MCF 10A (cell line): Measurements from ENCODE around the gene MAPRE2. TPM values are rescaled to one million over a fixed set of nuclear protein-coding genes. Genes with fewer than 3 reads are reported as not detected.

ENCODE experiments used
- BruUV-seq: library from RNA; stranded (reverse); fragments of 400-500 nt; replicated peaks from 2 replicates; lab custom pipeline; 2021; lab: Mats Ljungman, UMichigan
- CTCF ChIA-PET: fragments of 300-600 bp; sonication (Branson Sonifier 250); formaldehyde crosslinking; extraction: SDS; loops from one replicate; lab custom pipeline; 2021; ENCODE audit warnings: antibody characterized with exemption, inconsistent platforms; lab: Yijun Ruan, JAX
- POLR2A ChIA-PET: fragments of 300-600, 350-650 bp; sonication (Branson Sonifier 250); formaldehyde crosslinking; extraction: SDS; loops from one replicate; lab custom pipeline; 2020; ENCODE audit warnings: antibody characterized with exemption, inconsistent platforms; lab: Yijun Ruan, JAX
- DNase-seq: peaks from one replicate; pipeline ENCODE4 v3.0.0-alpha.2; 2018; ENCODE audit not compliant: unreplicated experiment
- H3K27ac Mint-ChIP-seq: one replicate; pipeline ENCODE4 v1.8.0; 2022; ENCODE audit warnings: mild to moderate bottlenecking, low read depth, mixed read lengths; ENCODE audit not compliant: unreplicated experiment
- H3K27me3 Mint-ChIP-seq: one replicate; pipeline ENCODE4 v1.8.0; 2022; ENCODE audit warnings: mixed read lengths; ENCODE audit not compliant: insufficient read depth, unreplicated experiment
- H3K36me3 Mint-ChIP-seq: one replicate; pipeline ENCODE4 v1.8.0; 2022; ENCODE audit warnings: mild to moderate bottlenecking, moderate library complexity, mixed read lengths; ENCODE audit not compliant: insufficient read depth, unreplicated experiment
- H3K4me1 Mint-ChIP-seq: one replicate; pipeline ENCODE4 v1.8.0; 2022; ENCODE audit warnings: mixed read lengths; ENCODE audit not compliant: insufficient read depth, unreplicated experiment
- H3K4me3 Mint-ChIP-seq: one replicate; pipeline ENCODE4 v1.8.0; 2022; ENCODE audit warnings: mild to moderate bottlenecking, moderate library complexity, mixed read lengths; ENCODE audit not compliant: unreplicated experiment
- H3K9me3 Mint-ChIP-seq: one replicate; pipeline ENCODE4 v1.8.0; 2022; ENCODE audit warnings: mixed read lengths; ENCODE audit not compliant: unreplicated experiment
- CTCF ChIP-seq: fragments of 200-600 bp; IDR thresholded peaks from one replicate; pipeline ENCODE4 v1.8.0; 2022; ENCODE audit warnings: antibody characterized with exemption, mild to moderate bottlenecking; ENCODE audit not compliant: unreplicated experiment
- intact Hi-C: fragments of 100-400 bp; cut with micrococcal nuclease; formaldehyde crosslinking; loops from 2 replicates; pipeline ENCODE4 v1.14.1; 2022
- total RNA-seq: library from RNA; stranded (reverse); gene quantifications from 2 replicates; pipeline ENCODE4 v1.2.3, GENCODE V29; 2022

The MAPRE2 gene
- total RNA-seq, 1 experiment from 2014 or later, result 7.7 TPM

GRCh38 chr18:35042389-35043071 is 1.3 kb downstream of the MAPRE2 start:
- Mint-ChIP-seq H3K36me3 (no peaks in the 10 kb centered on the region), H3K27me3 (no peaks in the 10 kb centered on the region), H3K4me1 (peaks cover 7% of the 10 kb centered on the region), H3K4me3 (peak overlapping the region; percentile 90), H3K9me3 (no peaks in the 10 kb centered on the region), H3K27ac (no peak overlapping the region)
- TF ChIP-seq CTCF, result no peak
- intact Hi-C loops, result no loop called here
- no peak for DNase-seq
- ChIA-PET CTCF (interaction anchor here (0.5 to 1.0 kb wide), 4 partner anchors 26 to 1782 kb away, joined by 3 to 4 read pairs (median 3); no protein-coding TSS in a partner anchor), POLR2A (interaction anchor here (1.0 to 2.5 kb wide), 6 partner anchors 12 to 31 kb away, joined by 3 to 14 read pairs (median 8); no protein-coding TSS in a partner anchor)
- no TSS peak for BruUV-seq

- Mint-ChIP-seq H3K4me1 (peaks cover 7% of the 10 kb centered on the region), H3K4me3 (no peak overlapping the region), H3K27me3 (no peaks in the 10 kb centered on the region), H3K36me3 (no peaks in the 10 kb centered on the region), H3K9me3 (no peaks in the 10 kb centered on the region), H3K27ac (no peak overlapping the region)
- intact Hi-C loops, result no loop called here
- DNase-seq, result no peak
- TF ChIP-seq CTCF, result no peak
- BruUV-seq, result no TSS peak
- ChIA-PET CTCF (no interaction called here), POLR2A (interaction anchor here (1.0 to 1.6 kb wide), 2 partner anchors 25 to 31 kb away, joined by 3 to 7 read pairs; no protein-coding TSS in a partner anchor)
These were observed 2.0 kb downstream of the MAPRE2 start for GRCh38 chr18:35043207-35043606.

DNA sequence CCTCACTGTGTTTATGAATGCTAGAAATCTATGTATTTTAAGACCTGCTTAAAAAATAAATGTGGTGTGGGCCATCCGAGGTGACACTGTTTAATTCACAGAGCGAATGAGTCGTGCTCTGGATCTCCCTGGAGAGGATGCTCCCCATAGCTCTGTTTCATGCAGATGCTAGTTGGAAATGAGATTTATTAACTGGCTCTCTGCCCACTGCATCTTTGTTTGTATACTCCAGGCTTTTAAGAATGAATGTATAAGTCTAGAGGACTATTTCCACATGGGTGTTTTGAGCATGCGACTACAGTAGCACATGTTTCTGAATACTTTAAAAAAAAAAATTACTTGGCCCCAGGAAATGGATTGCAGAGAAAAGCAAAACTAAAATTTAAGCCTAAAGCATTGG is 3.9 kb downstream of the MAPRE2 start:
- Mint-ChIP-seq H3K4me1 (peaks cover 16% of the 10 kb centered on the region), H3K4me3 (no peak overlapping the region), H3K27me3 (no peaks in the 10 kb centered on the region), H3K27ac (no peak overlapping the region), H3K36me3 (no peaks in the 10 kb centered on the region), H3K9me3 (no peaks in the 10 kb centered on the region)
- BruUV-seq, result no TSS peak
- ChIA-PET POLR2A (interaction anchor here (0.6 to 1.5 kb wide), 2 partner anchors 13 to 377 kb away, joined by 4 to 6 read pairs; no protein-coding TSS in a partner anchor), CTCF (interaction anchor here (0.6 to 1.1 kb wide), 5 partner anchors 45 to 1677 kb away, joined by 3 read pairs; no protein-coding TSS in a partner anchor)
- intact Hi-C loops, result no loop called here
- peak; percentile 30 for DNase-seq
- TF ChIP-seq CTCF, result no peak

DNA sequence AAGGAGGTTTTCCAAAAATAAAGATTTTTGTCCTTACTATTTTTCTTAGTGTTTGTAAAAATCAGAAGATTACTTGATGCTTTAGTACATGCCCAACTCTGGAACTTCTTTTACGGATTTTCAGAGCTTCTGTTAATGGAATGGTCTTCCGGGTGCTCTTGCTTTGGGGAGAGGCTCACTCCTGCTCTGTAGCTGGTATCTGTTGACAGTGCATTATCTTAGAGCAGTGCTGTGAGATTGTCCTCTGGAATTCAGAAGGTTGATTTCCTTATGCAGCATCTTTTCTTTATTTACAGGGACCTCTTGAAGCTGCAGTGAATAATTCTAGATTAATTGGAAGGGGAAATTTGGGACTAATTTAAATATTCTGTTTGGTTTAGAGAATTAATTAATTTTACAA is 4.6 kb downstream of the MAPRE2 start:
- CTCF ChIA-PET, result interaction anchor here (0.6 to 1.1 kb wide), 3 partner anchors 26 to 45 kb away, joined by 3 read pairs; no protein-coding TSS in a partner anchor
- H3K4me1 Mint-ChIP-seq, result peaks cover 22% of the 10 kb centered on the region
- no peaks in the 10 kb centered on the region for H3K36me3 Mint-ChIP-seq

More for the DNA sequence above, 4.6 kb downstream of the MAPRE2 start:
- no peak for TF ChIP-seq CTCF
- Mint-ChIP-seq H3K27me3 (no peaks in the 10 kb centered on the region), H3K4me3 (no peak overlapping the region), H3K9me3 (no peaks in the 10 kb centered on the region), H3K27ac (no peak overlapping the region)
- intact Hi-C loops, result no loop called here
- no peak for DNase-seq
- POLR2A ChIA-PET, result interaction anchor here (0.6 to 1.5 kb wide), 3 partner anchors 12 to 376 kb away, joined by 3 to 6 read pairs (median 4); no protein-coding TSS in a partner anchor
- BruUV-seq, result no TSS peak
